Stimulated activated CD4-positive, alpha-beta T cell treated with anti-CD3 and anti-CD28 coated beads, Interleukin-4, amount 100 ng/mL, for 4 hours (primary cell): ENCODE measurements around the gene LIPM.

Experiments used
- DNase-seq, 2 experiments: peaks; one replicate each; pipeline ENCODE4 v3.0.0-alpha.2; 2020

The LIPM gene

DNA sequence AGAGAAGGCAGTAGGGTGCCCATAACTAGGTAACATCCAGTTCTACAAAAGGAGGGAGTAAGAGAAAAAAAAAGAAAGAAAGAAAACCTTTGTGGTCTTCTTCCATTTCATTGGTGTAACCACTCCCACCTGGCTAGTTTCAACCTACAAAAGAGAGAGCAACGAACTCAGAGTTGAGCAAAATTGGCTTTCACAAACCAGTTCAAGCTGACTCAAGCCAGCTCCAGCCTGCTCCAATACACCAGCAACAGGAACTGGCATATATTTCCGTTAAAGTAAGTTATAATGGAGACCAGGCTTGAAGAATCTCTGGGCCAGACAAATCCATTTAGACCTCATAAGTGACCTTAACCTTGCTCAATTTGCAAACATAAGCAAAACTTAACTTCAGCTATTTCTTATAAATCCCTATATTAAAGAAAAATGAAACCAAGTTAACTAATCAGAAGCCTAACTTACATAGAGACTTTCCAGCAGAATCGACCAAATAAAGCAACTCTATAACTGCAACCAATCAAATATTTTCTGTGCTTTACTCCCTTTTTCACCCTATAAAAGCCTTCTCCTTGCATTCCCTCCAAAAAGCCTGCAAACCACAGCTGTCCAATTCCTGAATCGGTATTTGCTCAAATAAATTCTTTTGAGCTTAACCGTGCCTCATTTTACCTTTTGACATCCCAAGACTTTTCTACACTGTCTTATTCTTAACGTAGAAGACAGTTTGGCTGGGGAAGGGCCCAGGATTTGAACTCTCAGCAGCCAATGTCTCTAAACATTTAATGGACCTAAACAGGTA, 39.0 kb downstream of the LIPM start:
- DNase-seq: no peak

- DNase-seq: no peak
These were observed 40.6 kb downstream of the LIPM start for GRCh38 chr10:88843171-88843570.

GRCh38 chr10:88848499-88848898, 46.0 kb downstream of the LIPM start:
- DNase-seq: no peak

GRCh38 chr10:88849234-88849633, 46.7 kb downstream of the LIPM start:
- no peak for DNase-seq

GRCh38 chr10:88850712-88851111, 48.2 kb downstream of the LIPM start:
- DNase-seq: no peak

DNA sequence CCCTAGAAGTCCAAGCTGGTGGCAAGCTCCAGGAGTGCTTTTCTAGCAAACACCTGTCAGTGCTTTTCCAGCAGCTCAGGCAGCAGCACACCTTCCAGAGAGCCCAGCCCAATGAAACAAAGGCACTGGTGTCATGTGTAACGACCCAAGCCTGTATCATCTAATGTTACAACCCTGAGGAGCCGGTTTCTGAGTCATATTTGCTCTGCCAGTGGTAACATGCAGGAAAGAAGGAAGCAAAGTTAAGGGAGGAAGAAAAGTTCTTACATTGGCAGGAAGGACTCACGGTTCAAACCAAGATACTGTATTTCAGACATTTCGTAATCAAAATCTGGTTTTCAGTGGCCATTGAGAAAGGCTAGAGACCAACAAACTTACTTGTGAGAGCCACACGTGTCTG, 49.2 kb downstream of the LIPM start, which contains the start of gene ANKRD22:
TSS of gene ANKRD22 (minus strand) at position 139 of the 400 bp plus-strand sequence. CDS start 237 bp downstream, outside the sequence.
- no peak for DNase-seq

- no peak for DNase-seq
These were observed 49.8 kb downstream of the LIPM start for GRCh38 chr10:88852327-88852726.

- no peak for DNase-seq
These were observed 50.8 kb downstream of the LIPM start for GRCh38 chr10:88853155-88853881.

DNA sequence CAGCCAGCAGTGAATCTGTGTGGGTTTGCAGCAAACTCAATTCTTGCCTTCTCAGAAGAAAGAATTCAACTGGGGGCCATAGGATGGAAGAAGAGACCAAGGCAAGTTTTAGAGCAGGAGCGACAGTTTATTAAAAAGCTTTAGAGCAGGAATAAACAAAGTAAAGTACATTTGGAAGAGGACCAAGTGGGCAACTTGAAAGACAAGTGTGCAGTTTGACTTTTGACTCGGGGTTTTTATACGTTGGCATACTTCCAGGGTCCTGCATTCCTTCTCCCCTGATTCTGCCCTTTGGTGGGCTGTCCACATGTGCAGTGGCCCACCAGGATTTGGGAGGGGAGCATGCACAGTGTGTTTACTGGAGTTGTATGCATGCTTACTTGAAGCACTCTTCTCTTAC, 52.2 kb downstream of the LIPM start:
- DNase-seq: no peak

GRCh38 chr10:88857831-88858230, 55.3 kb downstream of the LIPM start:
- DNase-seq: no peak

DNA sequence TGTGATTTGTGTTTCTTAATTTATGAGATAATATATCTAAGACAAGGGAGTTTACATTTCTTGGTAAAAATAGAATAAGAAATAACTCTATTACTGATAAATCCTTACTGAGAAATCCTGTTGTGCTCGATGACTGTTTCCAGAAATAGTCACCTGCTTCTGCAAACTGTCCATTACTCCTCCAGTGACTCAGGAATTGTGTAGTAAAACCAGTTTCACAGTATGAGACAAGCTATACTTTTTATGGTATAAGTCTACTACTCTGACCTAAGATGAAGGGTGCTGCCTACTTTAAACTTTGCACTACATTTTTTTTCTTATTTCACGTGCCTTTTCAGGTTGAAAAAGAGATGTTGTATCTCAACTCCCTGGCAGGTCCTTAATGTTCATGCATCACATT, 56.0 kb downstream of the LIPM start:
- no peak for DNase-seq

- no peak for DNase-seq
These were observed 58.5 kb downstream of the LIPM start for GRCh38 chr10:88861036-88861435.

DNA sequence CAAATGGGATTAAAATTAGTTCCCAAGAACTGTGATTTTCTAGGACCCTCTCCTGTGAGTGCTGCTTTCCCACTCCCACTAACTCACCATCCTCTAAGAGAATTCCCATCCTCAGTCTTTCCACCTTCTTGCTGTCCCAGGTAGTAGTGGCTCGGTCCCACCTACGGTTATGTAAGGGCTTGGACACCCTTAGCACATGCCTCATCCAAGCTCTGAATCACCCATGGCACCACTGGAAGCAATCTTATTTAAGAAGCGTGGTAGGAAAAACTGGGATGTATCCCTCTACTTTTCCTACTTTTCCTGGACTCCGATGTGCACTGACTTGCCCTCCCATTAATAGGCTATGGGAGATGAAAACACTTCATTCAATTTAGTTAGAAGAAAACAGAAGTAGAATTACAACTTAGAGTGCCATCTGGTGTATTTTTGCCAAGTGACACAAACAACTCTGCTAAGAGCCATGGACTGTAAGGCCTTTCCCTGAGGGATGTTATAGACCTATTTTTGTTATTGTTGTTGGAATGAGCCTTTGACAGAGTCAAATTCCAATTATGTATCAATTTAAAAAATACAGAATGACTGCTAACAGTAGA, 62.8 kb downstream of the LIPM start:
- no peak for DNase-seq

DNA sequence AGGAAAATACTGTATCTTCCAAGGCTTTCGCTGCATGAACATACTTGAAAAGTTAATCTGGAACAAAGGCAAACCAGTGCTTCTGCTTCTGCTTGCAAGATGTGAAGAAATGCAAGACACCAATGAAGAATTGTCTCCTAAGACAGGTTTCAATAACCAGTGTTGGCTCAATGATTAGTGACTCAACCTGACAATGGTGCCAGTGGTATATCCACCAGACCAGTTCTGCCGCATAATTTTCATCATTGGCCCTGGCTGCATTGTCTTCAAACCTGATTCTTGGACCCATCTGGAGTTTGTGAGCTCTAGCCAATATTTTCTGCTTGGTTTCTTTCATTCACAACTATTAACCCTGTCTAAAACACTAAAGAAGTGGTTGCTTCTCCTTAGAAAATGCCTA, 63.9 kb downstream of the LIPM start:
- no peak for DNase-seq

DNA sequence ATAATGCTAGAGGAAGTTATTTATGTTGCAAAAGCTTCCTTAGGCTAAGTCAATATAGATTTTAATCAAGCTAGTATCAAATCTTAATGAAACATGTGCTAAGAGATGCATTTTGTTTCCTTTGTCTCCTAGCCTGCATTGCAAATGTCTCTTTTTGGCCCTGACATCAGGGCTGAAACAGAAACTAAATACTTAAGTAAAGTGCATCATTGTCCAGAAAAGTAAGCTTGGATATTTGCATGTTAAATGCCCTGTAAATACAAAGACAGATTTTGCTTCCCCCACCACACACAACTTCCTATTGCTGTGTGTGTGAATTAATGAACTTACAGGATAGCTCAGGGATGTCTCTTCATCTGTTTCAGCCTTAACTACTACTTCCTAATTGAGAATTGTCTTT, 67.6 kb downstream of the LIPM start:
- DNase-seq: no peak
